ENCODE measurements around the gene DNAJC16.

DNA sequence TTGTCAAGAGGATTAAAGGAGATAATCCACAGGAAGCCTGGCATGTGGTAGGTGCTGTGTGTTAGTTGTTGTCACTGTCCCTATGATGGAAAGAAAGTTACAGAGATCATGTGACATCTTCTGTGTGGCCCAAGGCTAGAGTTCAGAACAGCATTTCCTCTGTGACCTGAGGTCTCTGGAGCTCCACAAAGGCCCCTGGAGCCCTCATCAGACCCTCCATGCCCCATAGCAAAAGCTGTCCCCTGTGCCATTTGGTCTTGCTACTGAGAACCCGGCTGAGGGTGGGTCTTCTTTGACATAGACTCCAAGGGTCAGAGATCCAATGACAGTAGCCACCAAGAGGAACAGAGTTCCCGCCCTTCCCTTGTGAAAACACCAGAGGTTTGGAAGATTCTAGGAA, 42.7 kb upstream of the DNAJC16 start:
- TF ChIP-seq CTCF (conservative IDR thresholded peaks at IDR 0.05; ENCODE audit: low read depth, low read length) = no peak
- TF ChIP-seq EZH2 (IDR thresholded peaks at IDR 0.05; ENCODE audit: low read length, unreplicated experiment) = no peak

Measured in PC-3 (cell line).